Suprapubic skin (tissue), 4 donors: ENCODE measurements around the gene CRYBG2.
"Not testable (repeated sequence)": the region's sequence is repeated elsewhere in the genome, so short reads cannot be mapped to it uniquely, and the experiment has no call there.

ENCODE experiments used
- CTCF ChIP-seq, 2 donors: fragments of 200-600 bp in 1 of 2; fragments of 450-650 bp in 1 of 2; sonication (generic) in 1 of 2; IDR thresholded peaks; one replicate each; pipeline ENCODE4 v1.5.1; 2016 to 2019; ENCODE audit warnings: antibody characterized with exemption in 2 of 2, mild to moderate bottlenecking in 1 of 2, moderate library complexity in 1 of 2
- POLR2A ChIP-seq, 2 donors: fragments of 450-650 bp; IDR thresholded peaks; one replicate each; pipeline ENCODE4 v1.6.1; 2017; ENCODE audit warnings: antibody characterized with exemption in 2 of 2, mild to moderate bottlenecking in 2 of 2, moderate library complexity in 2 of 2
- POLR2AphosphoS5 ChIP-seq, 3 donors: sonication (generic); formaldehyde crosslinking; IDR thresholded peaks; one replicate each; pipeline ENCODE4 v1.6.1; 2017; ENCODE audit warnings: antibody characterized with exemption in 3 of 3

- TF ChIP-seq POLR2AphosphoS5, CTCF, POLR2A (IDR thresholded peaks at IDR 0.05): not testable (repeated sequence)
Measured at GRCh38 chr1:26329380-26329779, 24.6 kb downstream of the CRYBG2 start.
